CD4-positive, alpha-beta T cell (primary cell): ENCODE results near the gene SKP1. TPM values are rescaled to one million over a fixed set of nuclear protein-coding genes. Genes with fewer than 3 reads are reported as not detected.

Experiments used
- ATAC-seq: fragments of 200-7000 bp; cut with Tn5 transposase; one replicate; pipeline ENCODE4 v1.10.0; 2022; ENCODE audit warnings: mild to moderate bottlenecking; ENCODE audit not compliant: poor library complexity
- CTCF ChIA-PET: fragments of 350-600 bp; sonication (Branson Sonifier 250); formaldehyde crosslinking; loops from one replicate; lab custom pipeline; 2021; ENCODE audit warnings: antibody characterized with exemption, inconsistent platforms; lab: Charles Lee
- POLR2A ChIA-PET: fragments of 350-600 bp; sonication (Branson Sonifier 250); formaldehyde crosslinking; loops from one replicate; lab custom pipeline; 2021; ENCODE audit warnings: antibody characterized with exemption, inconsistent platforms; lab: Charles Lee
- DNase-seq, 14 experiments: peaks; one replicate each; pipeline ENCODE4 v3.0.0-alpha.2; 2013 to 2020; ENCODE audit warnings: mixed read lengths in 2 of 14
- H3K27ac ChIP-seq, 2 donors: one replicate each; pipeline versions ENCODE4 v1.5.1 to v1.7.0; 2013; ENCODE audit warnings: low read length in 2 of 2, low read depth in 1 of 2, mild to moderate bottlenecking in 1 of 2
- H3K27me3 ChIP-seq, 2 experiments: 1 replicate in 1 of 2; 2 replicates in 1 of 2; pipeline versions ENCODE4 v1.6.1 to v1.7.0; 2013; ENCODE audit warnings: low read length in 2 of 2, control low read depth in 1 of 2, mild to moderate bottlenecking in 1 of 2, moderate library complexity in 1 of 2; ENCODE audit not compliant: insufficient read depth in 2 of 2, control insufficient read depth in 1 of 2
- H3K36me3 ChIP-seq: one replicate; pipeline ENCODE4 v1.6.1; 2013; ENCODE audit warnings: low read length, control low read depth; ENCODE audit not compliant: insufficient read depth
- H3K4me1 ChIP-seq: one replicate; pipeline ENCODE4 v1.6.1; 2013; ENCODE audit warnings: low read length, control low read depth; ENCODE audit not compliant: insufficient read depth
- H3K4me3 ChIP-seq: one replicate; pipeline ENCODE4 v1.5.1; 2013; ENCODE audit warnings: mild to moderate bottlenecking, low read length, moderate library complexity
- H3K9me3 ChIP-seq, 2 experiments: 1 replicate in 1 of 2; 2 replicates in 1 of 2; pipeline versions ENCODE4 v1.6.1 to v1.7.0; 2013; ENCODE audit warnings: low read length in 2 of 2, mild to moderate bottlenecking in 2 of 2, control low read depth in 1 of 2, moderate library complexity in 1 of 2; ENCODE audit not compliant: control insufficient read depth in 1 of 2, insufficient read depth in 1 of 2
- H3K27ac Mint-ChIP-seq: one replicate; pipeline ENCODE4 v1.8.0; 2020; ENCODE audit warnings: mixed read lengths
- H3K27me3 Mint-ChIP-seq: one replicate; pipeline ENCODE4 v1.8.0; 2021; ENCODE audit warnings: mixed read lengths
- H3K36me3 Mint-ChIP-seq: one replicate; pipeline ENCODE4 v1.8.0; 2021; ENCODE audit warnings: low read depth, mixed read lengths
- H3K4me1 Mint-ChIP-seq: one replicate; pipeline ENCODE4 v1.8.0; 2021; ENCODE audit warnings: low read depth, mixed read lengths
- H3K4me3 Mint-ChIP-seq: one replicate; pipeline ENCODE4 v1.8.0; 2020; ENCODE audit warnings: mild to moderate bottlenecking, mixed read lengths
- H3K9me3 Mint-ChIP-seq: one replicate; pipeline ENCODE4 v1.8.0; 2020; ENCODE audit warnings: mixed read lengths
- CTCF ChIP-seq: fragments of 200-600 bp; IDR thresholded peaks from one replicate; pipeline ENCODE4 v1.8.0; 2022; ENCODE audit warnings: antibody characterized with exemption, mild to moderate bottlenecking
- intact Hi-C, 2 experiments: fragments of 100-400 bp; cut with DNase I in 1 of 2; cut with micrococcal nuclease in 1 of 2; formaldehyde crosslinking; loops; one replicate each; pipeline versions ENCODE4 v1.15.1 to v1.9.0; 2023 to 2025; cut with DNase I, micrococcal nuclease
- total RNA-seq, 174 experiments: library from RNA in 2 of 174; stranded (reverse) in 2 of 174; gene quantifications; one replicate each; pipeline ENCODE4 v1.2.3 and lab custom pipeline; 2021 to 2026

Gene SKP1
- total RNA-seq, 2 experiments from 2014 or later = 303 to 314 TPM

- Histone ChIP-seq H3K9me3 (no peaks in the 10 kb centered on the region), H3K27ac (peak overlapping the region; percentile 80 to 83), H3K4me3 (peak overlapping the region; percentile 97), H3K36me3 (peaks cover 30% of the 10 kb centered on the region), H3K27me3 (no peaks in the 10 kb centered on the region), H3K4me1 (peaks cover 78% of the 10 kb centered on the region)
- no peaks in the 10 kb centered on the region for H3K9me3 Mint-ChIP-seq
- H3K36me3 Mint-ChIP-seq = peaks cover 41% of the 10 kb centered on the region
- TF ChIP-seq CTCF = no peak
- DNase-seq (peak in 4 of 14 experiments; percentile 48 to 61 (median 55)), ATAC-seq (no peak)
- no peaks in the 10 kb centered on the region for H3K27me3 Mint-ChIP-seq
- ChIA-PET POLR2A (interaction anchor here (1.0 to 10.2 kb wide), 8 partner anchors 41 to 108 kb away, joined by 3 to 138 read pairs (median 21); partner anchors contain the start of genes SKP1 and VDAC1), CTCF (interaction anchor here (0.9 to 7.9 kb wide), 6 partner anchors 11 to 87 kb away, joined by 3 to 66 read pairs (median 4); no protein-coding TSS in a partner anchor)
- H3K4me1 Mint-ChIP-seq = peaks cover 58% of the 10 kb centered on the region
- peak overlapping the region; percentile 98 for H3K4me3 Mint-ChIP-seq
- intact Hi-C loops = no loop called here
- H3K27ac Mint-ChIP-seq = peak overlapping the region; percentile 91
Observed at GRCh38 chr5:134113363-134113889, 63.3 kb downstream of the SKP1 start.

GRCh38 chr5:134112726-134113362 is 63.9 kb downstream of the SKP1 start:
- Mint-ChIP-seq H3K36me3 (peaks cover 36% of the 10 kb centered on the region), H3K27ac (peak overlapping the region; percentile 91), H3K9me3 (no peaks in the 10 kb centered on the region), H3K4me3 (peak overlapping the region; percentile 98), H3K4me1 (peaks cover 60% of the 10 kb centered on the region), H3K27me3 (no peaks in the 10 kb centered on the region)
- peaks cover 25% of the 10 kb centered on the region for H3K36me3 ChIP-seq
- no peaks in the 10 kb centered on the region for H3K9me3 ChIP-seq
- H3K27me3 ChIP-seq = no peaks in the 10 kb centered on the region
- peak overlapping the region; percentile 18 to 83 for H3K27ac ChIP-seq
- DNase-seq (peak in 2 of 14 experiments; percentile 15 to 34), ATAC-seq (no peak)
- TF ChIP-seq CTCF = no peak
- POLR2A ChIA-PET = interaction anchor here (0.6 to 10.2 kb wide), 9 partner anchors 40 to 108 kb away, joined by 3 to 138 read pairs (median 6); partner anchors contain the start of genes SKP1 and VDAC1
- intact Hi-C loops = loop anchor here in 1 of 2 experiments (1.0 kb wide), 1 partner anchor 10 kb away; no protein-coding TSS in a partner anchor
- H3K4me1 ChIP-seq = peaks cover 79% of the 10 kb centered on the region
- H3K4me3 ChIP-seq = peak overlapping the region; percentile 97
- CTCF ChIA-PET = interaction anchor here (0.8 to 7.9 kb wide), 11 partner anchors 10 to 86 kb away, joined by 3 to 66 read pairs (median 4); no protein-coding TSS in a partner anchor

GRCh38 chr5:134111741-134112647 is 64.8 kb downstream of the SKP1 start:
- TF ChIP-seq CTCF = no peak
- Histone ChIP-seq H3K27ac (peak overlapping the region; percentile 18 to 83), H3K27me3 (no peaks in the 10 kb centered on the region), H3K4me1 (peaks cover 80% of the 10 kb centered on the region), H3K4me3 (peak overlapping the region; percentile 97), H3K36me3 (peaks cover 16% of the 10 kb centered on the region), H3K9me3 (no peaks in the 10 kb centered on the region)
- Mint-ChIP-seq H3K27ac (peak overlapping the region; percentile 91), H3K4me3 (peak overlapping the region; percentile 98), H3K9me3 (no peaks in the 10 kb centered on the region), H3K4me1 (peaks cover 65% of the 10 kb centered on the region), H3K27me3 (no peaks in the 10 kb centered on the region), H3K36me3 (peaks cover 27% of the 10 kb centered on the region)
- CTCF ChIA-PET = interaction anchor here (0.8 to 7.9 kb wide), 13 partner anchors 10 to 85 kb away, joined by 3 to 66 read pairs (median 4); no protein-coding TSS in a partner anchor
- intact Hi-C loops = loop anchor here (1.0 to 2.0 kb wide), 3 partner anchors 9 to 73 kb away; no protein-coding TSS in a partner anchor
- ATAC-seq (peak; percentile 28), DNase-seq (peak in 5 of 14 experiments; percentile 45 to 77 (median 74))
- POLR2A ChIA-PET = interaction anchor here (0.6 to 10.2 kb wide), 15 partner anchors 34 to 648 kb away, joined by 3 to 138 read pairs (median 5); partner anchors contain the start of genes PPP2CA and SKP1
